Left renal pelvis (tissue), 4 donors: Measurements from ENCODE around the gene OR4P4. TPM values are rescaled to one million over a fixed set of nuclear protein-coding genes. Genes with fewer than 3 reads are reported as not detected.

Experiments used
- DNase-seq, 4 donors: peaks; one replicate each; pipeline ENCODE4 v3.0.0-alpha.2; 2013; ENCODE audit warnings: low read depth in 4 of 4, low spot score in 3 of 4
- polyA plus RNA-seq, 4 donors: library from polyadenylated mRNA; unstranded; fragments of 120-200 nt; gene quantifications; one replicate each; pipeline ENCODE4 v1.2.1, GENCODE V29; 2013; ENCODE audit not compliant: insufficient read length in 4 of 4

The OR4P4 gene
- polyA plus RNA-seq, result under 1 TPM in 3 of 4 donors, not detected in 1; 0.08 to 0.17 (median 0.08) TPM

DNA sequence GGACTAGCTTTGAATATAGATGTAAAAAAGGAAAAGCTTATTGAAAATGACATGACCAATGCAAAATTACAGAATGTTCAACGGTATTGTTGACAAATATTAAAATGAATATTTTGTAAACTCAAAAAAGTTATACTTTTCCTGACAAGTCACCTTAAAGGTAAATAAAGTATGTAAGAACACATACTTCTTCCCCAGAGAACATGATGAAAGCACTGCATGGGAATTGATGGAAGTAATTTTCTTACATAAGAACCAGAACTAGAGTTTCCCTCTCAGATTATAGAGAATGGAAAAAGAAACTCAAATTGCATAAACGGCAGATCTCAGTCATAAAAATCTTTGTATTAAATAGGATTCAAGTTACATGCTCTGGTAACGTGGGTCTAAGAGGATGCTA lies at the start of gene OR4P4:
TSS of gene OR4P4 (plus strand) at position 301 of the 400 bp plus-strand sequence.
- no peak for DNase-seq

GRCh38 chr11:55607545-55607944 lies 27.4 kb upstream of the OR4P4 start, which contains the start of gene OR4C11:
Gene OR4C11 (minus strand): TSS chr11:55607645. CDS start chr11:55604373, 3,272 bp downstream.
- DNase-seq, result no peak

- no peak for DNase-seq
These were observed 10.4 kb upstream of the OR4P4 start for GRCh38 chr11:55624531-55624930.

DNA sequence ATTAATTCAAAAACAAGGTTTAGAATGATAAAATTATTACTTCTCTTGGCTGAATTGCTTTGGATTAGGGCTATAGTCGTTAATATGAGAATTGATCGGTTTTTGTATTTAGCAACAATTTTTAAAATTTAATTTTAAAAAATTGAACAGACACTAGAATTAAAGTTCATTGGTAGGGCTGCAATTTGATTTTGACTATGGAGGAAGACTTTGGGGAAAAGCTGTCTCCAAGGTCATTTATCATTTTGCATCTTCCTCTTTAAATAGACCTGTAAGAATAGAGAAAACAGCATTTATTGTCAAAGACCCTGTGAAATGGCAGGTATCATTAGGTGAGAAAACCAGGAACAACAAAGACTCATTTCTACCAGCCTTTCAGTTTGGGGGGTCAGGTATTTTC lies 13.1 kb downstream of the OR4P4 start, which contains the start of gene OR4S2:
TSS of gene OR4S2 (plus strand) at position 301 of the 400 bp plus-strand sequence. CDS start 2,577 bp downstream, outside the sequence.
- DNase-seq, result no peak

- no peak for DNase-seq
These were observed 17.6 kb downstream of the OR4P4 start for GRCh38 chr11:55652560-55652959.

DNA sequence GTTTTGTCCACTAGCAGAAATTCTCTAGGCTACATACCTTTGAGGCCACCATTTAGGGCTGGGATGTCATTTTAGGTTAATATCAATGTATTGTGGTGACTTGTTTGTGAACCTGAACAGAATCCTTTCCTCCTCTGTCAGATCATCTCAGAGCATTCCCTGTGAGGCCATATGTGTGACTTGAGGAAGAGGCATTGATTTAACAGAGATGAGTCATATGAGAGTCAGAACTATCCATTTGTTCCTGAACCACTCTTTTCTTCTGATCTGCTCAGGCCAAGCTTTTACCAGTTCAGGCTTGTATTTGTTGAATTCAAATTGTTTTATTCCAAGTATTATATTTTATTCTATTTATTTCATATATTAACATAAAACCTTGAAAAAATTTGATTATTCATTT lies 20.2 kb downstream of the OR4P4 start:
- no peak for DNase-seq

GRCh38 chr11:55658031-55658573 lies 23.2 kb downstream of the OR4P4 start:
- no peak for DNase-seq

DNA sequence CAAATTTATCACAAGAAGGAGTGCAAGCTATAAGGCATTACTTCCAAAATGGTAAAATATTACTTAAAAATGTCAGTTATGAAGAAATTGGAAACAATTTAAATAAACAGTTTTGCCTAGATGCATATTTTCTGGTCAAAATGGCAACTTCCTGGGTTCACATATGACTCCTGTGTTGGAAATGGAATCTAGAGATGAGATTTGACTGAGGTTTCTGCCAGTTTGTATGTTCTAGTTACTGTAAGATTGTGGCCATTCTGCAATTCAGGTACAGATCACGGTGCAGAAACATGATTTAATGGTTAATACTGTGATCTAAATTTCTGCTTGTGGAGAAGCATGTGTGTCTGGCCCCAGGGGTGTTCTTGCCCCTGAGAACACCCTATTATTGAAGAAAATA lies 23.7 kb downstream of the OR4P4 start:
- no peak for DNase-seq

DNA sequence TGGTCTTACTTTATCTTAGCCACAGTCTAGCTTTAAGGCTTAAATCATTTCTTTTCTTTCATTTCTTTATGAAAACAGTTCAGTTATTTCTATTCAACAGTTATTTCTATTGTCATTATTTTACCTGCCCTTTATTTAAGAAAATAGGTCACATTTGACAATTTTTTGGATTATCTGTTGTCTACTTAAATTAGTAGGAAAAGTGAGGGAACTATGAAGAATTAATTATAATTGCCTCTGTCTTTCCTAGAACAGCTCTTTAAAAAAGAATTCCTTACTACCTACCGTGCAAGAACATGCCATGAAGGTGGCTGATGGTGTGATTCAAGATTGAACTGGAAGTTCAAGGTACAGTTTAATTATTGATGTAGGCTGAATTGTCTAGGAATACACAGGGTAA lies 27.0 kb downstream of the OR4P4 start, which contains the start of gene OR4C6:
TSS of gene OR4C6 (plus strand) at position 301 of the 400 bp plus-strand sequence. CDS start 2,966 bp downstream, outside the sequence.
- DNase-seq, result no peak

GRCh38 chr11:55669376-55669775 lies 34.5 kb downstream of the OR4P4 start:
- no peak for DNase-seq

- no peak for DNase-seq
These were observed 38.9 kb downstream of the OR4P4 start for GRCh38 chr11:55673860-55674259.

Other genes starting within 250 kb of the OR4P4 start
- gene OR4C15, start 80.6 kb upstream of the OR4P4 start, polyA plus RNA-seq, result not detected
- gene OR4C16, start 63.0 kb upstream of the OR4P4 start, polyA plus RNA-seq, result not detected
- not detected for gene OR4C11, start 27.5 kb upstream of the OR4P4 start, polyA plus RNA-seq
- not detected for gene OR4S2, start 13.2 kb downstream of the OR4P4 start, polyA plus RNA-seq
- not detected for gene OR4C6, start 27.1 kb downstream of the OR4P4 start, polyA plus RNA-seq
- not detected for gene OR5D13, start 138.3 kb downstream of the OR4P4 start, polyA plus RNA-seq
- gene OR5D14, start 160.4 kb downstream of the OR4P4 start, polyA plus RNA-seq, result not detected
- not detected for gene OR5L1, start 176.3 kb downstream of the OR4P4 start, polyA plus RNA-seq
- gene OR5D18, start 184.5 kb downstream of the OR4P4 start, polyA plus RNA-seq, result not detected
- not detected for gene OR5L2, start 192.1 kb downstream of the OR4P4 start, polyA plus RNA-seq
- gene OR5D16, start 203.6 kb downstream of the OR4P4 start, polyA plus RNA-seq, result not detected
- gene TRIM51, start 248.2 kb downstream of the OR4P4 start, polyA plus RNA-seq, result not detected